IMR-90 (cell line): ENCODE data around the gene PRIMA1. TPM values are rescaled to one million over a fixed set of nuclear protein-coding genes. Genes with fewer than 3 reads are reported as not detected.

Source experiments
- ATAC-seq: fragments of 200-7000 bp; cut with Tn5 transposase; 2 replicates; pipeline ENCODE4 v1.9.1; 2020; ENCODE audit warnings: low read depth, mild to moderate bottlenecking, moderate library complexity
- BruUV-seq: library from RNA; stranded (reverse); fragments of 400-500 nt; replicated peaks from 2 replicates; lab custom pipeline; 2021; lab: Mats Ljungman, UMichigan
- CTCF ChIA-PET: fragments of 300-600 bp; formaldehyde crosslinking; extraction: SDS; loops from one replicate; lab custom pipeline; 2021; ENCODE audit warnings: antibody characterized with exemption; lab: Yijun Ruan, JAX
- POLR2A ChIA-PET: fragments of 300-600 bp; sonication (Branson Sonifier 250); formaldehyde crosslinking; loops from one replicate; lab custom pipeline; 2022; ENCODE audit warnings: antibody characterized with exemption; ENCODE audit not compliant: unreplicated experiment; lab: Charles Lee
- DNase-seq: peaks from one replicate; pipeline ENCODE4 v3.0.0; 2013
- H2AFZ ChIP-seq: replicated peaks from 2 replicates; pipeline ENCODE3; 2013; ENCODE audit warnings: low read length, mild to moderate bottlenecking; ENCODE audit not compliant: poor library complexity
- H2AK5ac ChIP-seq: 2 replicates; pipeline ENCODE4 v1.6.1; 2013; ENCODE audit warnings: low read depth, low read length, inconsistent platforms
- H2AK9ac ChIP-seq: replicated peaks from 2 replicates; pipeline ENCODE3; 2013; ENCODE audit warnings: mild to moderate bottlenecking, low read depth, low read length, moderate library complexity; ENCODE audit not compliant: poor library complexity
- H2BK120ac ChIP-seq: 2 replicates; pipeline ENCODE4 v1.6.1; 2013; ENCODE audit warnings: low read depth, low read length, inconsistent platforms
- H2BK15ac ChIP-seq: 3 replicates; pipeline ENCODE4 v1.6.1; 2013; ENCODE audit warnings: low read depth, low read length, inconsistent platforms
- H2BK20ac ChIP-seq: 2 replicates; pipeline ENCODE4 v1.6.1; 2013; ENCODE audit warnings: low read depth, mild to moderate bottlenecking, inconsistent platforms, low read length, moderate library complexity
- H2BK5ac ChIP-seq: 2 replicates; pipeline ENCODE4 v1.6.1; 2013; ENCODE audit warnings: mild to moderate bottlenecking, low read depth, low read length, inconsistent platforms; ENCODE audit not compliant: poor library complexity, severe bottlenecking
- H3K14ac ChIP-seq: replicated peaks from 2 replicates; pipeline ENCODE4 v1.6.1; 2013; ENCODE audit warnings: low read depth, low read length, inconsistent platforms
- H3K18ac ChIP-seq: 2 replicates; pipeline ENCODE4 v1.6.1; 2013; ENCODE audit warnings: low read depth, low read length, control low read depth
- H3K23ac ChIP-seq: 2 replicates; pipeline ENCODE4 v1.6.1; 2013; ENCODE audit warnings: low read depth, low read length, inconsistent platforms
- H3K27ac ChIP-seq: 2 replicates; pipeline ENCODE4 v1.5.1; 2013; ENCODE audit warnings: mild to moderate bottlenecking, control low read depth, low read length; ENCODE audit not compliant: insufficient read depth
- H3K27me3 ChIP-seq: 2 replicates; pipeline ENCODE4 v1.6.1; 2013; ENCODE audit warnings: low read length; ENCODE audit not compliant: control insufficient read depth, insufficient read depth
- H3K36me3 ChIP-seq: 2 replicates; pipeline ENCODE4 v1.6.1; 2013; ENCODE audit warnings: low read length, mixed read lengths; ENCODE audit not compliant: control insufficient read depth, insufficient read depth
- H3K4ac ChIP-seq: 2 replicates; pipeline ENCODE4 v1.6.1; 2013; ENCODE audit warnings: low read depth, low read length, inconsistent platforms
- H3K4me1 ChIP-seq: 2 replicates; pipeline ENCODE4 v1.6.1; 2013; ENCODE audit warnings: low read length, mixed read lengths; ENCODE audit not compliant: control insufficient read depth, insufficient read depth
- H3K4me2 ChIP-seq: 2 replicates; pipeline ENCODE4 v1.6.1; 2013; ENCODE audit warnings: low read depth, mild to moderate bottlenecking, control low read depth, low read length, moderate library complexity
- H3K4me3 ChIP-seq: 2 replicates; pipeline ENCODE4 v1.5.1; 2013; ENCODE audit warnings: low read depth, mild to moderate bottlenecking, control low read depth, low read length, moderate library complexity; ENCODE audit not compliant: insufficient read depth
- H3K56ac ChIP-seq: 2 replicates; pipeline ENCODE4 v1.6.1; 2013; ENCODE audit warnings: low read length, inconsistent platforms; ENCODE audit not compliant: insufficient read depth; ENCODE audit errors: extremely low read depth
- H3K79me1 ChIP-seq, 2 experiments: 2 replicates each; pipeline ENCODE4 v1.6.1; 2013; ENCODE audit warnings: low read length in 2 of 2, inconsistent platforms in 1 of 2, low read depth in 1 of 2
- H3K9ac ChIP-seq: 2 replicates; pipeline ENCODE4 v1.6.1; 2013; ENCODE audit warnings: low read depth, low read length, control low read depth
- H3K9me1 ChIP-seq: 2 replicates; pipeline ENCODE4 v1.6.1; 2013; ENCODE audit warnings: low read length, inconsistent platforms; ENCODE audit not compliant: insufficient read depth
- H3K9me3 ChIP-seq: 2 replicates; pipeline ENCODE4 v1.6.1; 2013; ENCODE audit warnings: low read length; ENCODE audit not compliant: control insufficient read depth, insufficient read depth
- H4K20me1 ChIP-seq: 2 replicates; pipeline ENCODE4 v1.6.1; 2013; ENCODE audit warnings: low read length, inconsistent platforms; ENCODE audit not compliant: insufficient read depth
- H4K5ac ChIP-seq: 2 replicates; pipeline ENCODE4 v1.6.1; 2013; ENCODE audit warnings: mild to moderate bottlenecking, low read depth, low read length, control low read depth
- H4K8ac ChIP-seq, 2 experiments: 2 replicates each; pipeline ENCODE4 v1.6.1; 2013; ENCODE audit warnings: low read depth in 2 of 2, low read length in 2 of 2, control low read depth in 1 of 2, inconsistent platforms in 1 of 2
- H4K91ac ChIP-seq: 2 replicates; pipeline ENCODE4 v1.6.1; 2013; ENCODE audit warnings: low read depth, low read length, inconsistent platforms; ENCODE audit not compliant: insufficient read depth
- BHLHE40 ChIP-seq: fragments of 150-350 bp; IDR thresholded peaks from 2 replicates; pipeline ENCODE4 v1.6.1; 2016; ENCODE audit warnings: mild to moderate bottlenecking, low read depth, low read length
- CEBPB ChIP-seq: IDR thresholded peaks from 2 replicates; pipeline ENCODE4 v1.6.1; 2012; ENCODE audit warnings: low read depth, low read length, improper control_type of control experiment
- CHD1 ChIP-seq: IDR thresholded peaks from 2 replicates; pipeline ENCODE4 v1.6.1; 2012; ENCODE audit warnings: low read depth, low read length, improper control_type of control experiment
- FOS ChIP-seq: fragments of 150-350 bp; IDR thresholded peaks from 2 replicates; pipeline ENCODE4 v1.6.1; 2016; ENCODE audit warnings: low read depth, low read length
- MAFK ChIP-seq: IDR thresholded peaks from 2 replicates; pipeline ENCODE4 v1.6.1; 2012; ENCODE audit warnings: low read depth, low read length, improper control_type of control experiment
- MAZ ChIP-seq: IDR thresholded peaks from 2 replicates; pipeline ENCODE4 v1.6.1; 2012; ENCODE audit warnings: low read depth, mild to moderate bottlenecking, low read length, improper control_type of control experiment, moderate library complexity, borderline replicate concordance
- MXI1 ChIP-seq: IDR thresholded peaks from 2 replicates; pipeline ENCODE4 v1.6.1; 2012; ENCODE audit warnings: low read depth, mild to moderate bottlenecking, low read length, moderate library complexity, borderline replicate concordance
- NFE2L2 ChIP-seq: fragments of 150-350 bp; IDR thresholded peaks from 2 replicates; pipeline ENCODE4 v1.6.1; 2016; ENCODE audit warnings: low read depth, mild to moderate bottlenecking, low read length
- POLR2A ChIP-seq: IDR thresholded peaks from 2 replicates; pipeline ENCODE4 v1.6.1; 2012; ENCODE audit warnings: mild to moderate bottlenecking, low read depth, low read length
- RAD21 ChIP-seq: IDR thresholded peaks from 2 replicates; pipeline ENCODE4 v1.6.1; 2012; ENCODE audit warnings: low read length, improper control_type of control experiment
- RCOR1 ChIP-seq: IDR thresholded peaks from 2 replicates; pipeline ENCODE4 v1.6.1; 2012; ENCODE audit warnings: mild to moderate bottlenecking, low read length, improper control_type of control experiment; ENCODE audit not compliant: insufficient replicate concordance
- RFX5 ChIP-seq: IDR thresholded peaks from 2 replicates; pipeline ENCODE4 v1.8.0; 2012; ENCODE audit warnings: low read depth, mild to moderate bottlenecking, low read length, moderate library complexity
- SMC3 ChIP-seq: fragments of 150-350 bp; IDR thresholded peaks from 2 replicates; pipeline ENCODE4 v1.6.1; 2016; ENCODE audit warnings: low read depth, mild to moderate bottlenecking, antibody characterized with exemption, low read length, moderate library complexity
- WGBS, 2 experiments: methylation state at CpG; one replicate each; pipeline versions ENCODE4 v1.1.5 to v1.1.7; 2013; ENCODE audit warnings: missing lambda C conversion rate in 2 of 2; ENCODE audit not compliant: insufficient read length in 1 of 2; ENCODE audit errors: extremely low coverage in 2 of 2; 5-methylcytosine and 5-hydroxymethylcytosine counted together
- dilution Hi-C: fragments of 300-500 bp; cut with HindIII; formaldehyde crosslinking; loops from one replicate; pipeline ENCODE4 v1.14.3; 2018; ENCODE audit warnings: low sequenced_read_pairs; ENCODE audit not compliant: unreplicated experiment
- in situ Hi-C: fragments of 300-500 bp; cut with MboI; formaldehyde crosslinking; loops from 3 replicates; pipeline ENCODE4 v1.14.3; 2019; ENCODE audit warnings: low sequenced_read_pairs, inconsistent platforms, mixed read lengths
- intact Hi-C: fragments of 100-400 bp; cut with micrococcal nuclease; formaldehyde crosslinking; loops from 2 replicates; pipeline ENCODE4 v1.10.0; 2022
- polyA plus RNA-seq, 3 experiments: library from polyadenylated mRNA; depleted of rRNA; stranded (reverse); fragments of >200 nt; gene quantifications; 2 replicates each; pipeline ENCODE4 v1.2.3, GENCODE V29; 2012; ENCODE audit warnings: low replicate concordance in 1 of 3
- total RNA-seq: library from RNA; depleted of rRNA; stranded (reverse); fragments of >200 nt; gene quantifications from 2 replicates; pipeline ENCODE4 v1.2.3, GENCODE V29; 2012
- TF ChIP-seq, protein P1 (sequence below): fragments of 150-350 bp; IDR thresholded peaks from 2 replicates; pipeline ENCODE4 v1.6.1; 2016; ENCODE audit warnings: low read depth, mild to moderate bottlenecking, low read length, moderate library complexity, borderline replicate concordance
- TF ChIP-seq, protein P2 (sequence below): fragments of 150-350 bp; IDR thresholded peaks from 2 replicates; pipeline ENCODE4 v1.6.1; 2017; ENCODE audit warnings: mild to moderate bottlenecking, antibody characterized with exemption, low read length, low read depth
- TF ChIP-seq, protein P3 (sequence below): conservative IDR thresholded peaks from 2 replicates; pipeline ENCODE4 v1.5.1; 2012; ENCODE audit warnings: mild to moderate bottlenecking, low read depth, low read length, improper control_type of control experiment

Gene PRIMA1
- total and polyA plus RNA-seq, 2 of the 4 experiments (the other 2 are of a cell fraction): not detected

DNA sequence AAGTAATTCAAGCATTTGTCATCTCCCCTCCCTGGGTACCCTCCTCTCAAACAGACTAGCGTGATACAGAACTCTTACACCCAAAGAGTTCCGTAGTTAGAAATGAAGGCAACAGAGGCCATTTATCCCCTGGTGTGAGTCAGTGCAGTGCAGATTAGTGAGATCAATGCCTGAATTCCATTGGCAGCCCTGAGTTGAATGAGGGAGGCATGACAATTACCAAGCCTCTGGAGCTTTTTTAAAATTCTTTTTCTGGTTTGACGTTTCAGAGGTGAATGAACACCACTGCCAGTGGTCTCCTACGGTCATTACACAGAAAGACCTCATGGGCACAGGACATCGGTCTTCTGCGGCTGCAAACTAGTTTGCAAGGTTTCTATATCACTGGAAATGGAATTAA lies 94.4 kb downstream of the PRIMA1 start:
- Histone ChIP-seq H2AK9ac (no peak overlapping the region), H3K9me1 (no peaks in the 10 kb centered on the region), H3K9ac (no peak overlapping the region), H3K79me1 (no peaks in the 10 kb centered on the region), H3K4ac (no peak overlapping the region), H3K4me3 (no peak overlapping the region), H3K23ac (no peak overlapping the region), H3K4me1 (no peaks in the 10 kb centered on the region), H4K5ac (no peak overlapping the region), H3K14ac (no peak overlapping the region), H3K9me3 (no peaks in the 10 kb centered on the region), H4K8ac (no peak overlapping the region), H2BK5ac (no peak overlapping the region), H3K4me2 (no peak overlapping the region), H3K36me3 (no peaks in the 10 kb centered on the region), H3K18ac (no peak overlapping the region), H2BK20ac (no peak overlapping the region), H2BK15ac (no peak overlapping the region), H2AFZ (no peak overlapping the region), H4K91ac (no peak overlapping the region), H3K56ac (no peak overlapping the region), H2AK5ac (no peak overlapping the region), H4K20me1 (no peaks in the 10 kb centered on the region), H3K27me3 (no peaks in the 10 kb centered on the region), H3K27ac (no peak overlapping the region), H2BK120ac (no peak overlapping the region)
- DNase-seq (no peak), ATAC-seq (no peak)
- in situ Hi-C loops (no loop called here), dilution Hi-C loops (no loop called here), intact Hi-C loops (no loop called here)
- ChIA-PET POLR2A (no interaction called here), CTCF (no interaction called here)
- no TSS peak for BruUV-seq
- TF ChIP-seq, protein P1, sequence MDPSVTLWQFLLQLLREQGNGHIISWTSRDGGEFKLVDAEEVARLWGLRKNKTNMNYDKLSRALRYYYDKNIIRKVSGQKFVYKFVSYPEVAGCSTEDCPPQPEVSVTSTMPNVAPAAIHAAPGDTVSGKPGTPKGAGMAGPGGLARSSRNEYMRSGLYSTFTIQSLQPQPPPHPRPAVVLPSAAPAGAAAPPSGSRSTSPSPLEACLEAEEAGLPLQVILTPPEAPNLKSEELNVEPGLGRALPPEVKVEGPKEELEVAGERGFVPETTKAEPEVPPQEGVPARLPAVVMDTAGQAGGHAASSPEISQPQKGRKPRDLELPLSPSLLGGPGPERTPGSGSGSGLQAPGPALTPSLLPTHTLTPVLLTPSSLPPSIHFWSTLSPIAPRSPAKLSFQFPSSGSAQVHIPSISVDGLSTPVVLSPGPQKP: no peak
- TF ChIP-seq SMC3 (no peak), CHD1 (no peak), RAD21 (no peak), POLR2A (no peak), RFX5 (no peak), BHLHE40 (no peak), RCOR1 (no peak), CEBPB (no peak), MAZ (no peak), MAFK (no peak), FOS (no peak), MXI1 (no peak), NFE2L2 (no peak)
- TF ChIP-seq, protein P2, sequence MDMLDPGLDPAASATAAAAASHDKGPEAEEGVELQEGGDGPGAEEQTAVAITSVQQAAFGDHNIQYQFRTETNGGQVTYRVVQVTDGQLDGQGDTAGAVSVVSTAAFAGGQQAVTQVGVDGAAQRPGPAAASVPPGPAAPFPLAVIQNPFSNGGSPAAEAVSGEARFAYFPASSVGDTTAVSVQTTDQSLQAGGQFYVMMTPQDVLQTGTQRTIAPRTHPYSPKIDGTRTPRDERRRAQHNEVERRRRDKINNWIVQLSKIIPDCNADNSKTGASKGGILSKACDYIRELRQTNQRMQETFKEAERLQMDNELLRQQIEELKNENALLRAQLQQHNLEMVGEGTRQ: no peak
- TF ChIP-seq, protein P3, sequence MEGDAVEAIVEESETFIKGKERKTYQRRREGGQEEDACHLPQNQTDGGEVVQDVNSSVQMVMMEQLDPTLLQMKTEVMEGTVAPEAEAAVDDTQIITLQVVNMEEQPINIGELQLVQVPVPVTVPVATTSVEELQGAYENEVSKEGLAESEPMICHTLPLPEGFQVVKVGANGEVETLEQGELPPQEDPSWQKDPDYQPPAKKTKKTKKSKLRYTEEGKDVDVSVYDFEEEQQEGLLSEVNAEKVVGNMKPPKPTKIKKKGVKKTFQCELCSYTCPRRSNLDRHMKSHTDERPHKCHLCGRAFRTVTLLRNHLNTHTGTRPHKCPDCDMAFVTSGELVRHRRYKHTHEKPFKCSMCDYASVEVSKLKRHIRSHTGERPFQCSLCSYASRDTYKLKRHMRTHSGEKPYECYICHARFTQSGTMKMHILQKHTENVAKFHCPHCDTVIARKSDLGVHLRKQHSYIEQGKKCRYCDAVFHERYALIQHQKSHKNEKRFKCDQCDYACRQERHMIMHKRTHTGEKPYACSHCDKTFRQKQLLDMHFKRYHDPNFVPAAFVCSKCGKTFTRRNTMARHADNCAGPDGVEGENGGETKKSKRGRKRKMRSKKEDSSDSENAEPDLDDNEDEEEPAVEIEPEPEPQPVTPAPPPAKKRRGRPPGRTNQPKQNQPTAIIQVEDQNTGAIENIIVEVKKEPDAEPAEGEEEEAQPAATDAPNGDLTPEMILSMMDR: no peak
- 46% methylated on average over 3 of the region's 6 CpGs; no CpG with 5 or more reads in 1 of the 2 experiments for whole genome bisulfite sequencing, 2 experiments
